ENCODE measurements around the gene BCL2L15.
"Not testable (repeated sequence)": the region's sequence is repeated elsewhere in the genome, so short reads cannot be mapped to it uniquely, and the experiment has no call there.

Gene BCL2L15

GRCh38 chr1:113874012-113874879, 13.1 kb downstream of the BCL2L15 start:
- FAIRE-seq (no peak), DNase-seq (ENCODE audit: insufficient read length, low spot score) (no peak)

- FAIRE-seq = no peak
- no peak for DNase-seq (ENCODE audit: insufficient read length, low spot score)
Observed at GRCh38 chr1:113872219-113872935, 15.0 kb downstream of the BCL2L15 start.

DNA sequence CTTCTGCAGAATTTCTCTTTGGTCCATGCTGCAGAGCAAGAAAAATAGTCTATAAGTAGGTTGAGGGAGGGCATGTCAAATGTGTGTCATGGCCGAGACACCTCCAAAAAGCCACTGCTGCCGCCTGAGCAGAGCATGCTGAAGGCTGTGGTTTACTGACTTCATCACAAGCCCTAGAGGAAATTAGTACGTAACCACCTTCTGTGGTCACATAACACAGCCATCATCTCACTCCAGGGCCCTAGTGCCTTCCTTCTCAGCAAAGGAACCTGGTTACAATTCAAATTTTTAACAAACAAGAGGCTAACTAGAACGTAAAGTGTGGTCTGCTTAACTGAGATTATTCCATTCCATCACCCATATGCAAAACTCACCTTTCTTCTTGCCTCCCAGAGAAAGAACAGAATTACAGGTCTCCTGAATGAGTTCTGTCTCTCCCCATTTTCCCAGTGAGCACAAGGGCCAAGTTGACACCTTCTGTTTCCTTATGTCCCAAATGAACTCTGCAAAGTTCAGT, 15.7 kb downstream of the BCL2L15 start, which contains the start of gene PTPN22:
TSS of gene PTPN22 (minus strand) at position 116 of the 517 bp plus-strand sequence.
- peak; percentile 21 for DNase-seq (ENCODE audit: insufficient read length, low spot score)
- no peak for FAIRE-seq

DNA sequence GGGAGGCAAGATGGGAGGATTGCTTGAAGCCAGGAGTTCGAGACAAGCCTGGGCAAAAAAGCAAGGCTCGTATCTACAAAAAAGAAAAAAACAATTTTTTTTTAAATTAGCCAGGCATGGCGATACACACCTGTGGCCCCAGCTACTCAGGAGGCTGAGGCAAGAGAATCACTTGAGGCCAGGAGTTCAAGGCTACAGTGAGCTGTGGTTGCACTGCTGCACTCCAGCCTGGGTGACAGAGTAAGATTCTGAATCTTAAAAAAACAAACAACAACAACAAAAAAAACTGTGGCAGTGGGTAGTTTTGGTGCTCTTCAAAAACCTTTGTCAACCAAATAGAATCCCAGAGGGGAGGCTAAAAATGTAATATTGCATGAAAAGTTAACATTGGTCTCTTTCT, 16.6 kb downstream of the BCL2L15 start:
- no peak for DNase-seq (ENCODE audit: insufficient read length, low spot score)
- FAIRE-seq = no peak

- FAIRE-seq (no peak), DNase-seq (ENCODE audit: insufficient read length, low spot score) (no peak)
Observed at GRCh38 chr1:113868387-113869083, 18.8 kb downstream of the BCL2L15 start.

GRCh38 chr1:113861641-113862040, 25.7 kb downstream of the BCL2L15 start:
- FAIRE-seq (no peak), DNase-seq (ENCODE audit: insufficient read length, low spot score) (no peak)

- peak; percentile 26 for DNase-seq (ENCODE audit: insufficient read length, low spot score)
- FAIRE-seq = no peak
Observed at GRCh38 chr1:113860891-113861290, 26.5 kb downstream of the BCL2L15 start.

GRCh38 chr1:113859478-113860175, 27.8 kb downstream of the BCL2L15 start:
- FAIRE-seq = no peak
- DNase-seq (ENCODE audit: insufficient read length, low spot score) = no peak

DNA sequence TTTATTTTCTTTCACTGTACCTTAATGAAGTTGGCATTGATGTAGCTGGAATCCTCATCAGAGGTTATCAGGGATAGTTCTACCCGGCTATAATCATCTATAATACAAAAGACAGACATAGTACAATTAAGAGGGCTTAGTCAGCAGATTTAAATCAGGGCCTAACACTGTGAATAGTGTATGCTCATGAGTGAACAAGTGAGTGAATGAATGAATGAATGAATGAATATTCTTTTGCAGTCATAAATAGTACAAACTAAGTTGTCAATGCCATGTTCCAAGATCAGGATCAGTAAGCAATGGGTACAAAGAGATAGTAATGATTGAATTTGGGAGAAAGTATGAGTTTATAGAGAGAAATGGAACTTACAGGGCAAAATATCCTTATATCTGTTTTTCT, 28.4 kb downstream of the BCL2L15 start:
- DNase-seq (ENCODE audit: insufficient read length, low spot score) (no peak), FAIRE-seq (no peak)

DNA sequence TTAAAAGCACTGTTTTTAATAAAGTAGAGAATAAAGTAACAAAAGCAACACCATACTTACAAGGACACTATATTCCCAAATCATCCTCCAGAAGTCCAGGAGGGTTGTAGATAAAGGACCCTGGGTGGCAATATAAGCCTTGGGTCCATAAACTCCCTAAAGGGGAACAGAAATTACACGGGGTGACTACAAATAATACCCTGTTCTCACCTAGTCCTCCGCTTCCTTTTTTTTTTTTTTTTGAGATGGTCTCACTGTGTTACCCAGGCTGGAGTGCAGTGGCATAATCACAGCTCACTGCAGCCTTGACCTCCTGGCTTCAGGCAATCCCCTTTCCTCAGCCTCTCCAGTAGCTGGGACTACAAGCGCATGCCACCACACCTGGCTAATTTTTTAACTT, 29.0 kb downstream of the BCL2L15 start:
- DNase-seq (ENCODE audit: insufficient read length, low spot score) = no peak
- FAIRE-seq = no peak

- DNase-seq (ENCODE audit: insufficient read length, low spot score) = no peak
- no peak for FAIRE-seq
Observed at GRCh38 chr1:113857776-113858175, 29.6 kb downstream of the BCL2L15 start.

DNA sequence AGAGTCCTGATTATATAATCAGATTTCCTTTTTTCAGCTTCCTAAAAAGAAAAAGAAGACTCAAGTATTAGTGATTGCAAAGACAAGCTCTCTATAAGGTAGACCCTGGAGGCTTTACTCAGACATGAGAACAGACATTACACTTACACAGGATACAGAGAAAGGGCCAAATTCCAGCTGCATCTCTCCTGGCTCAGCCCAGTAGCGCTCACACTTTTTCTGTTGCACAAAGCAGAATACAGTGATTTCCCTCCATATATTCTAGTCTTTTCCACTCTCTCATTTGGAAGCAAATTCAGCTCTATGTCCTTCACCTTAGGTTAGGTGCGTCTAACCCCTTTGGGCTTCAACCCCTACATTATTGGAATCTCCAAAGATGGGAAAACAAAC, 31.0 kb downstream of the BCL2L15 start:
- DNase-seq (ENCODE audit: insufficient read length, low spot score) = no peak
- no peak for FAIRE-seq

DNA sequence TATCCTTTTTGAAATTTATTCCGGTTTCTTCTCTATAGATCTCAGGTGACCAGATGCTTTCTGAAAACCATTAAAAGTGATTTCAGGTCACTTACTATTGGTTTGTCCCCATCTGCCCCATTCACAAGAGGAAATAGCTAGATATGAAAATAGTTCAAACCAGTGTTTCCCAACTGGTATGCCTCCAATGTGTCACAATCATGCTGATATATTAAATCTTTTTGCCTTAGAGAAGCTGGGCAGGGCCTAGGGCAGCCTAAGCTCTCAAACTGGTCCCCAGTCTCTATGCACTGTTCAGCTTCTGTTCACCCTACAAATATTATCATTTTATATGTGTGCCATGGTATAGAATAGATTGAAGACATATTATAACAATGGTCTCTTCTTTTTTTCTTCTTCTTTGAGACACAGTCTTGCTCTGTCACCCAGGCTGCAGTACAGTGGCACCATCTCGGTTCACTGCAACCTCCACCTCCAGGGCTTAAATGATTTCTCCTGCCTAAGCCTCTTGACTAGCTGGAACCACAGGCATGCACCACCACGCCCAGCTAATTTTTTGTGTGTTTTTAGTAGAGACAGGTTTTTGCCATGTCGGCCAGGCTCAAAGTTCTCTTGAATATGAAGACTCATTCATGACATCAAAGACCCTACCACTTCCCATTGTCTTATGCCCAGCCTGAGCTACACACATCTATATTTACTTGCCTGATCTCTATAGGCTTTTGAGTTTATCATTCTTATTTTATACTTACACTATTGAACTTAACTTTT, 31.6 kb downstream of the BCL2L15 start:
- no peak for FAIRE-seq

DNA sequence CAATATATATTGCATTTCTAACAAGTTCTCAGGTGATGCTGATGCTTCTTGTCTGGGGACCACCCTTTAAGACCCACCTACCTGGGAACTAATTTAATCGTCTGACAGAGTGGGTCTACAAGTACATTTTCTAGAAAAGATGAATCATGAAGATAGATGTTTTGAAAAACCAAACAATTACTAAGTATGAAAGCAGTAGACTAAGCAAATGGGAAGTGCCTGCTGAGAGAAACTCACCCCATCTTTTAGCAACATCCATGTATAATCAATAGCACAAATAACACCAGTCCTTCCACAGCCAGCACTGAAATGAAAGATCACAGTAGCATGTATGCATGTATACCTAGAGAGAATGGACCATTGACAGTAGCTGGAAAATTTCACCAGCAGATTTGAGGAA, 33.1 kb downstream of the BCL2L15 start:
- DNase-seq (ENCODE audit: insufficient read length, low spot score) = no peak
- no peak for FAIRE-seq

More for the DNA sequence above, 31.6 kb downstream of the BCL2L15 start:
- no peak for DNase-seq (ENCODE audit: insufficient read length, low spot score)

GRCh38 chr1:113852694-113853093, 34.7 kb downstream of the BCL2L15 start:
- DNase-seq (ENCODE audit: insufficient read length, low spot score); FAIRE-seq: not testable (repeated sequence)

DNA sequence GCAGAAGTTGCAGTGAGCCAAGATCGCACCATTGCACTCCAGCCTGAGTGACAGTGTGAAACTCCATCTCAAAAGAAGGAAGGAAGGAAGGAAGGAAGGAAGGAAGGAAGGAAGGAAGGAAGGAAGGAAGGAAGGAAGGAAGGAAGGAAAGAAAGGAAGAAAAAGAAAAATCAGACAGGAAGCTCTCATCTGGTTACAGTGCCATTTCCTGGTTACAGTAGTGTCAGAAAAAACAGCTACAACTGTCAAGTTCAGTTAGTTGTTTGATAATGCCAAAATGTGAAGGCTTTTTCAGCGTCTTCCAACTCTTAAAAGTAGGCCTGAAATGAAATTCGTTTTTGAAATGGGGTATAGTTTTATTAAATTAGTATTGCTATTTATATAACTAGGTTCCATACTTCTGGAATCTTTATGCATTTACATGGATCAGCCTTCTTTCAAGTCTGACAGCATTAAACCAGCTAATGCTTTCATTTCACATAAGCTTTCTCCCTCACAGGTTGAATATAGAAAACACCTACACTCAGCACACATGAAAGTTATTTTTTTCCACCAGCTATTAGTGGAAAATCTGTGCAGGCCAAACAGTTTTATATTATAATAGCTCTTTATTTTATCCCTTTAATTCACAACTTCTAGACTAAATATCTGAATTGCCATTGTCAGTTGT, 37.1 kb downstream of the BCL2L15 start:
- no peak for DNase-seq (ENCODE audit: insufficient read length, low spot score)
- FAIRE-seq = no peak

GRCh38 chr1:113849072-113849471, 38.3 kb downstream of the BCL2L15 start:
- DNase-seq (ENCODE audit: insufficient read length, low spot score) (no peak), FAIRE-seq (no peak)

DNA sequence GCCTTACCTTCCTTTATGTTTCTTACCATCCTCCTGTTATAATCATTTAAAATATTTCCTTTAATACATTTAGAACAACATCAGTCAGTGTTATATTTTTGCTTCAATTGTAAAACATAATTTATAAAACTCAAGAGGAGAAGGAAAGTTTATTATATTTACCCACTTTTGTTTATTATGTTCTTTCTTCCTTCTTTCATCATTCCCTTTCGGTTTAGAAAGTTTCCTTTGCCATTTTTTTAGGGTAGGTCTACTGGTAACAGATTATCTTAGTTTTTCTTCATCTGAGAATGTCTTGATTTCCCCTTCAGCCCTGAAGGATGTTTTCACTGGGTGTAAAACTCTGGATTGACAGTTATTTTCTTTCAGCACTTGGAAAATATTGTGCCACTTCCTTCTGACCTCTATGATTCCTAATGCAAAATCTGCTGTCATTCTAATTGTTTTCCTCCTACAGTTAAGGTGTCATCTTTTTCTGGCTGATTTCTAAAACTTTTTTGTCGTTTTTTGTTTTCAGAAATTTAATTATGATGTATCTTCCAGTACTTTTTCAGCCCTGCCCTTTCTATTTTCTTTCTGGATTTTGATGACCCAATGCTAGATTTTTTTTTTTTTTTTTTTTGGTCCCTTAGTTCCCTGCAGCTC, 40.9 kb downstream of the BCL2L15 start:
- DNase-seq (ENCODE audit: insufficient read length, low spot score) (no peak), FAIRE-seq (no peak)

GRCh38 chr1:113836534-113836933, 50.8 kb downstream of the BCL2L15 start:
- FAIRE-seq (no peak), DNase-seq (ENCODE audit: insufficient read length, low spot score) (no peak)
